ENCODE data around the gene DDX11.
A peak's percentile ranks its signal among the peaks of the same experiment; 100 is the strongest.
"Not testable (repeated sequence)": the region's sequence is repeated elsewhere in the genome, so short reads cannot be mapped to it uniquely, and the experiment has no call there.

The DDX11 gene

GRCh38 chr12:31053944-31054343 lies 19.7 kb upstream of the DDX11 start:
- H3K27me3 ChIP-seq (replicated peaks; ENCODE audit: insufficient read depth, low read length); H3K36me3 ChIP-seq (replicated peaks; ENCODE audit: insufficient read depth, low read length); H3K79me2 ChIP-seq (ENCODE audit: low read length); H4K20me1 ChIP-seq (ENCODE audit: insufficient read depth, low read length); H3K4me1 ChIP-seq (ENCODE audit: low read length); H3K27ac ChIP-seq (ENCODE audit: low read length); H3K9me3 ChIP-seq (replicated peaks; ENCODE audit: insufficient read depth, low read length); H3K4me3 ChIP-seq (ENCODE audit: low read length); H2AFZ ChIP-seq (ENCODE audit: low read length); H3K9me2 ChIP-seq (replicated peaks; ENCODE audit: insufficient read depth, low read length); H3K4me2 ChIP-seq (ENCODE audit: low read depth, low read length); DNase-seq; H3F3A ChIP-seq (ENCODE audit: insufficient read depth, low read length); H3K9ac ChIP-seq (ENCODE audit: low read length): not testable (repeated sequence)
- TF ChIP-seq, protein P1, sequence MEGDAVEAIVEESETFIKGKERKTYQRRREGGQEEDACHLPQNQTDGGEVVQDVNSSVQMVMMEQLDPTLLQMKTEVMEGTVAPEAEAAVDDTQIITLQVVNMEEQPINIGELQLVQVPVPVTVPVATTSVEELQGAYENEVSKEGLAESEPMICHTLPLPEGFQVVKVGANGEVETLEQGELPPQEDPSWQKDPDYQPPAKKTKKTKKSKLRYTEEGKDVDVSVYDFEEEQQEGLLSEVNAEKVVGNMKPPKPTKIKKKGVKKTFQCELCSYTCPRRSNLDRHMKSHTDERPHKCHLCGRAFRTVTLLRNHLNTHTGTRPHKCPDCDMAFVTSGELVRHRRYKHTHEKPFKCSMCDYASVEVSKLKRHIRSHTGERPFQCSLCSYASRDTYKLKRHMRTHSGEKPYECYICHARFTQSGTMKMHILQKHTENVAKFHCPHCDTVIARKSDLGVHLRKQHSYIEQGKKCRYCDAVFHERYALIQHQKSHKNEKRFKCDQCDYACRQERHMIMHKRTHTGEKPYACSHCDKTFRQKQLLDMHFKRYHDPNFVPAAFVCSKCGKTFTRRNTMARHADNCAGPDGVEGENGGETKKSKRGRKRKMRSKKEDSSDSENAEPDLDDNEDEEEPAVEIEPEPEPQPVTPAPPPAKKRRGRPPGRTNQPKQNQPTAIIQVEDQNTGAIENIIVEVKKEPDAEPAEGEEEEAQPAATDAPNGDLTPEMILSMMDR (IDR thresholded peaks at IDR 0.05; ENCODE audit: low read length) = peak; percentile 17

DNA sequence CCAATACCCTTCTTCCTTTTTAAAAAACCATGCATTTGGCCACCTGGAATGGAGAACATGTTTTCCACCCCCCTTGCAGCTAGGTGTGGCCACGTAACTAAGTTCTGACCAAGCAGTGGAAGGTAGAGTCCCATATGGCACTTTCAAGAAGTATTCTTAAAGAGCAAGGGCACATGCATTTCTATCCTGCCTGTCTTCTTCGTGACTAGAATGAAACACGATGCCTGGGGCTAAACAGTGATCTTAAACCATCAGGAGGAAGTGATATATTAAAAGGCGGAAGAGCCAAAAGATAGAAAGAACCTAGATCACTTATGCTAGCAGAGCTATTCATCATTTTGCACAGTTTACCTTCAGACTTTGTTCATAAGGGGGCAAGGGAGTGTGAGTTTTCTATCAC lies 16.0 kb upstream of the DDX11 start:
- H3K4me3 ChIP-seq (ENCODE audit: low read length) = no peak overlapping the region
- H4K20me1 ChIP-seq (ENCODE audit: insufficient read depth, low read length) = no peaks in the 10 kb centered on the region
- H3K9me2 ChIP-seq (replicated peaks; ENCODE audit: insufficient read depth, low read length) = no peaks in the 10 kb centered on the region
- no peak overlapping the region for H3K27ac ChIP-seq (ENCODE audit: low read length)
- H2AFZ ChIP-seq (ENCODE audit: low read length) = no peak overlapping the region
- H3K4me2 ChIP-seq (ENCODE audit: low read depth, low read length) = no peak overlapping the region
- H3K4me1 ChIP-seq (ENCODE audit: low read length) = no peaks in the 10 kb centered on the region
- no peak overlapping the region for H3K9ac ChIP-seq (ENCODE audit: low read length)
- H3K9me3 ChIP-seq (replicated peaks; ENCODE audit: insufficient read depth, low read length) = no peaks in the 10 kb centered on the region
- no peaks in the 10 kb centered on the region for H3K36me3 ChIP-seq (replicated peaks; ENCODE audit: insufficient read depth, low read length)
- H3K27me3 ChIP-seq (replicated peaks; ENCODE audit: insufficient read depth, low read length) = no peaks in the 10 kb centered on the region
- TF ChIP-seq EZH2 (optimal IDR thresholded peaks at IDR 0.05; ENCODE audit: low read depth, low read length) (no peak), EZH2phosphoT487 (IDR thresholded peaks at IDR 0.05; ENCODE audit: low read length) (no peak)
- TF ChIP-seq, protein P1 (IDR thresholded peaks at IDR 0.05; ENCODE audit: low read length) = no peak
- no peaks in the 10 kb centered on the region for H3K79me2 ChIP-seq (ENCODE audit: low read length)
- DNase-seq = no peak
- no peaks in the 10 kb centered on the region for H3F3A ChIP-seq (ENCODE audit: insufficient read depth, low read length)

- not testable (repeated sequence) for H3K4me3 ChIP-seq (ENCODE audit: low read length); H3K4me1 ChIP-seq (ENCODE audit: low read length); H3K27ac ChIP-seq (ENCODE audit: low read length); H4K20me1 ChIP-seq (ENCODE audit: insufficient read depth, low read length); H3K79me2 ChIP-seq (ENCODE audit: low read length); H3K9me2 ChIP-seq (replicated peaks; ENCODE audit: insufficient read depth, low read length); H3K36me3 ChIP-seq (replicated peaks; ENCODE audit: insufficient read depth, low read length); H3K27me3 ChIP-seq (replicated peaks; ENCODE audit: insufficient read depth, low read length); H3K9ac ChIP-seq (ENCODE audit: low read length); H3K9me3 ChIP-seq (replicated peaks; ENCODE audit: insufficient read depth, low read length); H2AFZ ChIP-seq (ENCODE audit: low read length); H3K4me2 ChIP-seq (ENCODE audit: low read depth, low read length); DNase-seq; H3F3A ChIP-seq (ENCODE audit: insufficient read depth, low read length)
Observed at GRCh38 chr12:31066196-31066595, 7.5 kb upstream of the DDX11 start.

- H3K36me3 ChIP-seq (replicated peaks; ENCODE audit: insufficient read depth, low read length); H3K79me2 ChIP-seq (ENCODE audit: low read length); H3K9me3 ChIP-seq (replicated peaks; ENCODE audit: insufficient read depth, low read length); H3K4me2 ChIP-seq (ENCODE audit: low read depth, low read length); H3K9ac ChIP-seq (ENCODE audit: low read length); H3K27me3 ChIP-seq (replicated peaks; ENCODE audit: insufficient read depth, low read length); H3K4me1 ChIP-seq (ENCODE audit: low read length); H2AFZ ChIP-seq (ENCODE audit: low read length); DNase-seq; H3F3A ChIP-seq (ENCODE audit: insufficient read depth, low read length); H3K4me3 ChIP-seq (ENCODE audit: low read length); H3K27ac ChIP-seq (ENCODE audit: low read length); H4K20me1 ChIP-seq (ENCODE audit: insufficient read depth, low read length); H3K9me2 ChIP-seq (replicated peaks; ENCODE audit: insufficient read depth, low read length): not testable (repeated sequence)
Observed at GRCh38 chr12:31067656-31068055, 6.0 kb upstream of the DDX11 start.

- Histone ChIP-seq H3K79me2 (ENCODE audit: low read length) (peaks cover 23% of the 10 kb centered on the region), H3F3A (ENCODE audit: insufficient read depth, low read length) (peaks cover 13% of the 10 kb centered on the region)
- not testable (repeated sequence) for H3K9ac ChIP-seq (ENCODE audit: low read length); DNase-seq; H3K36me3 ChIP-seq (replicated peaks; ENCODE audit: insufficient read depth, low read length); H4K20me1 ChIP-seq (ENCODE audit: insufficient read depth, low read length); H2AFZ ChIP-seq (ENCODE audit: low read length); H3K9me2 ChIP-seq (replicated peaks; ENCODE audit: insufficient read depth, low read length); H3K4me1 ChIP-seq (ENCODE audit: low read length); H3K27me3 ChIP-seq (replicated peaks; ENCODE audit: insufficient read depth, low read length); H3K4me3 ChIP-seq (ENCODE audit: low read length); H3K9me3 ChIP-seq (replicated peaks; ENCODE audit: insufficient read depth, low read length); H3K27ac ChIP-seq (ENCODE audit: low read length); H3K4me2 ChIP-seq (ENCODE audit: low read depth, low read length)
Observed at GRCh38 chr12:31070971-31071740, 2.5 kb upstream of the DDX11 start.

DNA sequence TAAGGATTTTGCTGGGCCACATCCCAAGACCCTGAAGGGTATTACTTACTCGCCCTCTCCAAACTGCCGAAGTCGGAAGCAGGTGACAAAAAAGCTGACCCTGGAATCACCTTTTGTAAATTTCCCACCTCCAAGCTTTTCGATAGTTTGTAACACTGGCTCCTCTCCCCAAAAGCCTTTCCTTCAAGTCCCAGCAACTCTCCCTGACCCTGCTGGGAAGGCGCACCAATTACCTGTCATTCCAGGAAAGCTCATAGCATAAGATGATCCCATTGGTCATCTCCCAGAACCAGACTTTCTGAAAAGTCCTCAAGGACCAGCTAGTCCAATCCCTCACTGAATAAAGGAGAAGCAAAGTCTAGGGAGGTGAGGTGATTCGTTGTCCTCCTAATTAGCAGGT lies 698 bp upstream of the DDX11 start:
- peak overlapping the region; percentile 92; the same call in 1 of the 2 replicates for H3K27ac ChIP-seq (ENCODE audit: low read length)
- peak overlapping the region; percentile 91; the same call in 1 of the 2 replicates for H3K9ac ChIP-seq (ENCODE audit: low read length)
- not testable (repeated sequence) for H3K9me2 ChIP-seq (replicated peaks; ENCODE audit: insufficient read depth, low read length); H3K9me3 ChIP-seq (replicated peaks; ENCODE audit: insufficient read depth, low read length); H4K20me1 ChIP-seq (ENCODE audit: insufficient read depth, low read length); DNase-seq; H3K36me3 ChIP-seq (replicated peaks; ENCODE audit: insufficient read depth, low read length); H3K27me3 ChIP-seq (replicated peaks; ENCODE audit: insufficient read depth, low read length)
- peaks cover 41% of the 10 kb centered on the region for H3K79me2 ChIP-seq (ENCODE audit: low read length)
- H3K4me1 ChIP-seq (ENCODE audit: low read length) = peaks cover 11% of the 10 kb centered on the region; the same call in 1 of the 2 replicates
- peak overlapping the region; percentile 91 for H3K4me2 ChIP-seq (ENCODE audit: low read depth, low read length)
- H3K4me3 ChIP-seq (ENCODE audit: low read length) = peak overlapping the region; percentile 80
- H2AFZ ChIP-seq (ENCODE audit: low read length) = peak overlapping the region; percentile 54; the same call in 1 of the 2 replicates
- peaks cover 13% of the 10 kb centered on the region for H3F3A ChIP-seq (ENCODE audit: insufficient read depth, low read length)

Data from MM.1S (cell line).